MG63 (cell line): ENCODE measurements around the gene TTC39C. TPM values are rescaled to one million over a fixed set of nuclear protein-coding genes. Genes with fewer than 3 reads are reported as not detected.
A peak's percentile ranks its signal among the peaks of the same experiment; 100 is the strongest.
"Not testable (repeated sequence)": the region's sequence is repeated elsewhere in the genome, so short reads cannot be mapped to it uniquely, and the experiment has no call there.

Experiments
- DNase-seq: peaks from one replicate; pipeline ENCODE4 v3.0.0-alpha.2; 2020
- H3K27me3 ChIP-seq: fragments of 250-450 bp; sonication (Bioruptor Pico); 2 replicates; pipeline ENCODE4 v1.5.1; 2020; ENCODE audit warnings: mild to moderate bottlenecking, moderate library complexity
- H3K36me3 ChIP-seq: fragments of 250-450 bp; sonication (Bioruptor Pico); 2 replicates; pipeline ENCODE4 v1.5.1; 2020; ENCODE audit warnings: mild to moderate bottlenecking, moderate library complexity
- H3K4me3 ChIP-seq: fragments of 250-450 bp; sonication (Bioruptor Pico); 2 replicates; pipeline ENCODE4 v1.5.1; 2020; ENCODE audit warnings: mild to moderate bottlenecking, moderate library complexity
- H3K9me3 ChIP-seq: fragments of 250-450 bp; sonication (Bioruptor Pico); 2 replicates; pipeline ENCODE4 v1.5.1; 2020; ENCODE audit warnings: mild to moderate bottlenecking, moderate library complexity
- total RNA-seq: library from RNA; depleted of rRNA; stranded (reverse); fragments of >200 nt; shearing (Covaris generic); gene quantifications from 2 replicates; pipeline ENCODE4 v1.2.3, GENCODE V29; 2014; ENCODE audit warnings: low replicate concordance

Gene TTC39C
- total RNA-seq, 1 experiment from 2014 or later = 4.3 TPM

DNA sequence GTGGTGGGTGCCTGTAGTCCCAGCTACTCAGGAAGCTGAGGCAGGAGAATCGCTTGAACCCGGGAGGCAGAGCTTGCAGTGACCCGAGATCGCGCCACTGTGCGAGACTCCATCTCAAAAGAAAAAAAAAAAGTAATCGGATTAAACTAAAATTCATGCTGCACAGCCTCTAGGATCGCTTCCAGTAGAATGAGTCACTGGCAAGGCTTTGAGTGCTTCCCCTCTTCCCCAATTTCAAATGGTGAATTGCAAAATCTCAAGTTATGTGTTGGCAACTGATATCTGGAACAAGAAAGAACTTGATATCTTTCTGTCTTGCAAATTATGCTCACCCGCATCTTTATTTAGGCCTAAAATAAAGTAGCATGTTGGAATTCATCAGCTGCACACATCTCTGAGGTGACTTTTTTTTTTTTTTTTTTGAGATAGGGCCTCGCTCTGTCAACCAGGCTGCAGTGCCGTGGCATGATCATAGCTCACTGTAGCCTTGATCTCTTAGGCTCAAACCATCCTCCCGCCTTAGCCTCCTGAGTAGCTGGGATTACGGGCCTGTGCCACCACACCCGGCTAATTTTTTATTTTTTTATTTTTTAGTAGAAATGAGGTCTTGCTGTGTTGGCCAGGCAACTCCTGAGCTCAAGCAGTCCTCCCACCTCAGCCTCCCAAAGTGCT, 12.7 kb downstream of the TTC39C start:
- H3K27me3 ChIP-seq = no peaks in the 10 kb centered on the region
- H3K9me3 ChIP-seq = no peaks in the 10 kb centered on the region
- DNase-seq = peak; percentile 81
- H3K36me3 ChIP-seq = no peaks in the 10 kb centered on the region; the same call in 1 of the 2 replicates
- H3K4me3 ChIP-seq = no peak overlapping the region

DNA sequence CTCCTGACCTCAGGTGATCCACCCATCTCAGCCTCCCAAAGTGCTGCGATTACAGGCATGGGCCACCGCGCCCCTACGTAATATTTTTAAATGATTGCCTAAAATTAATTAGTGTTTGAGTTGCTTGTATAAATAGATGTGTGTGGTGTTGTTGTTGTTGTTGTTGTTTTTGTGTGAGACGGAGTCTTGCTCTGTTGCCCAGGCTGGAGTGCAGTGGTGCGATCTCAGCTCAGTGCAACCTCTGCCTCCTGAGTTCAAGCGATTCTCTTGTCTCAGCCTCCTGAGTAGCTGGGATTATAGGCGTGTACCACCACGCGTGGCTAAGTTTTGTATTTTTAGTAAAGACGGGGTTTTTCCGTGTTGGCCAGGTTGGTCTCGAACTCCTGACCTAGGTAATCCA, 14.4 kb downstream of the TTC39C start:
- H3K9me3 ChIP-seq, H3K4me3 ChIP-seq, H3K27me3 ChIP-seq, DNase-seq, H3K36me3 ChIP-seq: not testable (repeated sequence)

DNA sequence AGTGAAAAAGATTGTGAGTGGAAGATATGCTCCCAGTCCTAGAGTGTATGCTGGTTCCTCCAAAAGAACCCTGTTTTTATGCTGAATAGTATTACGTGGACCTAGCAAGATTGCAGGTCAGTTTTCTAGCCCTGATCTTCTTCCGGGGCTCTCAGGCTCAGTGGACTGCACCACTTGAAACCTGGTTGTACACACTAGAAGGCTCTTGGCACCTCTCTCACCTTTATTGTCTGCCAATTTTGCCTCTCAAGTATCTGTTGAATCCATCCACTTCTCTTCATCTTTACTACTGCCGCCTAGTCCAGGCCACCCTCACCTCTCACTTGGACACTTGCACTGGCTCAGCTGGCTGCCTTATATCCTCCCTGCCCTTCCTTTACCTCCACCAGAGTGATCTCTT, 16.8 kb downstream of the TTC39C start:
- no peak overlapping the region for H3K4me3 ChIP-seq
- no peak for DNase-seq
- H3K36me3 ChIP-seq = no peaks in the 10 kb centered on the region; the same call in 1 of the 2 replicates
- no peaks in the 10 kb centered on the region for H3K27me3 ChIP-seq
- no peaks in the 10 kb centered on the region for H3K9me3 ChIP-seq

DNA sequence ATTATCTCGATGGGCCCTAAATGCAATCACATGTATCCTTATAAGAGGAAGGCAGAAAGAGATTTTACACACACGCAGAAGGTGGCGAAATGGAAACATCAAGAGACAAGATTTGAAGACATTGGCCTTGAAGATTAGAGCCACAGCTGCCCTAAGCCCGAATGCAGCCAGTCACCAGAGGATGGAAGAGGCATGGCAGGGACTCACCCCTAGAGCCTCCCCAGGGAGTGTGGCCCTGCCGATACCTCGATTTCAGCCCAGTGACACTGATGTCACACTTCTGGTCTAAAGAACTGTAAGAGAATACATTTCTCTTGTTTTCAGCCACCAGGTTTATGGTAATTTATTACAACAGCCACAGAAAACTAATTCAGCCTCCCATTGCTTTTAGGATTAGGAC, 17.4 kb downstream of the TTC39C start:
- no peak for DNase-seq
- no peaks in the 10 kb centered on the region; the same call in 1 of the 2 replicates for H3K36me3 ChIP-seq
- H3K27me3 ChIP-seq = no peaks in the 10 kb centered on the region
- H3K9me3 ChIP-seq = no peaks in the 10 kb centered on the region
- H3K4me3 ChIP-seq = no peak overlapping the region

DNA sequence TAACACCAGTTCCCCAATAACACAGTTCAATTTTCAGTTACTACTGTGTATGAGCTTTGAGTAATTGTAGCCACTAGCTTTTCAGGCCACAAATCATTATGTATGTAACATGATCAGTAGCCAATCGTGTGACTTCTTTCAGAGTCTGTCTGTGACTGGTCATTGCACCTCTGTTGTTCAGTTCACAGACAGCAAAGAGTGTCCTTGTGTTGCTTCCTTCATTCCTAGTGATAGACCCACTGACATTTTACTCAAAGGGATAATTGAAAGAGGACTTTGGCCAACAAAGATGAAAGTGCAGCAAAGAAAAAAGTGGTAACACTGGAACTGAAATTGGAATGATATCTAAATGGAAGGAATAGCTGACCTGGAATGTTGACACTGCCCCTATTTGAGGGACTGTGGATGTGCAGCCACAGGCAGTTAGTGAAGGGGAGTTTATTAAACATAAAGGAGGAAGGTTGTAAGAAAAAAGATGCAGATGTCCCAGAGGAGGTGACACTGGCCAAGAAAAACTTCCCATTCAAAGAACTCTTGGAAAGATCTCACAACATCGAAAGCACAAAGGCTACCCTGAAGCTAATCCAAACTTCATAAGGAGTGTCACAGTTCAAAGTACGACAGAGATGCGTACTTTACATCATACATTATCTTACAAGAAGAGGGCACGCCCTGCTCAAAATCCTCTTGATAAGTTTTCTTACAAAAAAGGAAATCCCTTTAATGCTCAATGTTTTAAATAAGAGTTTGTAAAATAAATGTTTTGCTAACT, 19.3 kb downstream of the TTC39C start:
- H3K27me3 ChIP-seq = no peaks in the 10 kb centered on the region
- no peak overlapping the region for H3K4me3 ChIP-seq
- no peaks in the 10 kb centered on the region for H3K9me3 ChIP-seq
- DNase-seq = no peak
- H3K36me3 ChIP-seq = no peaks in the 10 kb centered on the region; the same call in 1 of the 2 replicates

DNA sequence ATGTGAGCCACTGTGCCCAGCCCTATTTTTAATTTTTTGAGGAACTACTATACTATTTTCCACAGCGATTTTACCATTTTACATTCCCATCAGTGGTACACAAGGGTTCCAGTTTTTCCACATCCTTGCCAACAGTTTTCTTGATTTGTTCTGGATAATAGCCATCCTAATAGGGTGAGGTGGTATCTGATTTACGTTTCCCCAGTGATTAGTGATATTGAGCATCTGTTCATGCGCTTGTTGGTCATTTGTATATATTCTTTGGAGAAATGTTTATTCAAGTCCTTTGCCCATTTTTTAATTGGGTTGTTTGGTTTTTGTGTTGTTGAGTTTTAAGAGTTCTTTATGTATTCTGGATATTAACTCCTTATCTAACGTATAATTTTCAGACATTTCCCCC, 20.8 kb downstream of the TTC39C start:
- Histone ChIP-seq H3K36me3 (no peaks in the 10 kb centered on the region; the same call in 1 of the 2 replicates), H3K4me3 (no peak overlapping the region), H3K9me3 (no peaks in the 10 kb centered on the region), H3K27me3 (no peaks in the 10 kb centered on the region)
- DNase-seq = no peak

DNA sequence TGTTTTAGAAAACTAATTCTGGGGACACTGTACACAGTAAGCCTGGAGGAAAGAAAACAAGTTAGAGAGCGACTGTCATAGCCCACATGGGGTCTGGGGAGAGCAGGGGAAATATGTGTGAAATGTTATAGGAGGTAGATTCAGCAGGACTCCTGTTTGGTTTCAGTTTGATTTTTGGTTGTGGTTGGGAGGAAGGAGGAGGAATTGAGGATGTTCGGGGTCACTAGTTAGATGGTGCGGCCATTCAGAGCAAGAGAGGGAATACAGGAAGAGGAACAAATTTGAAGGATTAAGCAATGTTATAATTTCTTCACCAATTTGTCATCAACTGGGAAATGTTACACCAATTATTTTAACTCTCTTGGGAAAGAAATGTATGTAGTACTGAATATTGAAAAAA, 25.1 kb downstream of the TTC39C start:
- H3K4me3 ChIP-seq = no peak overlapping the region
- H3K36me3 ChIP-seq = no peaks in the 10 kb centered on the region
- no peaks in the 10 kb centered on the region for H3K9me3 ChIP-seq
- H3K27me3 ChIP-seq = no peaks in the 10 kb centered on the region
- DNase-seq = no peak

DNA sequence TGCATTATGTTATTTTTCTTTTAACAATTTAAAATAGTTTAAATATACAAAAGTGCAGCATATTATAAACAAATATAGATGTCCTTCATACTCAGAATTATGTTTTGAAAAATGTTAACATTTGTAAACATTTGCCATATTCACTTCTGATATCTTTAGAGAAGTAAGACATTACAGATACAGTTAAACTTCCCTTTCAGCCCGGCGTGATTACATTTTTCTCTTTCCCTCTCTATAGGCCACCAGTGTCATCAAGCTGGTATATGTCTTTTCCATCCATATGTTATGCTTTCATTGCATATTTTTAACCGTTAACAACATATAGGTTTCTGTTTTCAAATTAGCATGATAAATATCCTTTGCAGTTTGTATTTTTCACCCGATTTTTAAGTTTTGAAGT, 27.1 kb downstream of the TTC39C start:
- DNase-seq = no peak
- Histone ChIP-seq H3K27me3 (no peaks in the 10 kb centered on the region), H3K9me3 (no peaks in the 10 kb centered on the region), H3K36me3 (no peaks in the 10 kb centered on the region), H3K4me3 (no peak overlapping the region)

DNA sequence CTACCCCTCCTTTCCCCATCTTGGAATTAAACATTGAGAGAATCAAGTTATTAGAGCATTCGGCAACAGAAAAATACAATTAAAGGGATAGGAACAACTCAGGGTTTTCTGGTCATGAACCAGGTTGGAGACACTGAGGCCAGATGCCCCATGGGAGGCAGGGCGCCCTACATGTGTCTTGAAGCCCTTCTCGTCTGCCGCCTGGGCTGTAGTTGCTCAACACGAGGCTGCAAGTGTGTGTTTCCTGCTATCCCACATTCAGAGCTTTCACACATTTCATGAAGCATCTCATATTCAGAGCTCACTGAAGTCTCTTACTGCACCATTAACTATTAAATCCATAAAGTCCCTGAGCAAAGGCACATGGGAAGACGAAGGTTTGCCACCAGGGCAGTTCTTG, 28.8 kb downstream of the TTC39C start:
- DNase-seq = no peak
- no peak overlapping the region for H3K4me3 ChIP-seq

DNA sequence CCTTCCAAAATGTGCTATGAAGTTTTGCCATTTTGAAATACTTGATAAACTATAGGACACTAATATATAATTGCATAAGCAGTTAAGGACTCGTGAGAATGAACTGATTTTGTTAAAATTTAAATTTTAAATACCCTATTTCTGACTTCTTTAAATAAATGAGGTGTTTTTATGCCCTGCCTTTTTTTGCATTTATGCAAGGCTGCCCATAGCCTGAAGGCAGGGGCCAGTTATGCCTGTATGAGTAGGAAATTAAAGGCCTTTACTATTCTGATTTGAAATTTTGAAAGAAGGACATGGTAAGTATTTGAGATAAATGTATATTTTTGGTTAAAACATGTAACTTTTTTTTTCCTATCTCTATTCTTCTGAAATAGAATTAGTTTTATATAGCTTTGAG, 33.7 kb downstream of the TTC39C start:
- H3K36me3 ChIP-seq = no peaks in the 10 kb centered on the region
- H3K9me3 ChIP-seq = no peaks in the 10 kb centered on the region
- DNase-seq = no peak
- no peak overlapping the region for H3K4me3 ChIP-seq
- H3K27me3 ChIP-seq = no peaks in the 10 kb centered on the region

More for the DNA sequence above, 28.8 kb downstream of the TTC39C start:
- Histone ChIP-seq H3K27me3 (no peaks in the 10 kb centered on the region), H3K9me3 (no peaks in the 10 kb centered on the region), H3K36me3 (no peaks in the 10 kb centered on the region)

DNA sequence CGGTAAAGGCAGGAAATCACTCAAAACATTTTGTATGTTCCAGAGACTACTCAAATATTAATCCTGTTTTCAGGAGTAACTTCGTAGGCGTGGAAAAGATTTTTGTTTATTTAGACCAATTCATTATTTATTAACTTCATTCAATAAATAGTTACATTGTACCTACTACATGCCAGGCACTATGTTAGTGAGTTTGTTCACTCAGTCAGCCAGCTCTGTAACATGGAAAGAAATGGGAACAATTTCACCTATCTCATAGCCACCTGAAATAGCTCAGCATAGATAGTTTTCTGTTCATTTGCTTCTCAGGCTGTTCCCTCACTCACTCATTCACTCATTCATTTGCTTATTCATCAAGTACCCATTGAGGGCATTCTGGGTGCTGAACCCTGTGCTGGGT, 34.6 kb downstream of the TTC39C start:
- Histone ChIP-seq H3K27me3 (no peaks in the 10 kb centered on the region), H3K36me3 (no peaks in the 10 kb centered on the region), H3K9me3 (no peaks in the 10 kb centered on the region), H3K4me3 (no peak overlapping the region)
- DNase-seq = no peak

DNA sequence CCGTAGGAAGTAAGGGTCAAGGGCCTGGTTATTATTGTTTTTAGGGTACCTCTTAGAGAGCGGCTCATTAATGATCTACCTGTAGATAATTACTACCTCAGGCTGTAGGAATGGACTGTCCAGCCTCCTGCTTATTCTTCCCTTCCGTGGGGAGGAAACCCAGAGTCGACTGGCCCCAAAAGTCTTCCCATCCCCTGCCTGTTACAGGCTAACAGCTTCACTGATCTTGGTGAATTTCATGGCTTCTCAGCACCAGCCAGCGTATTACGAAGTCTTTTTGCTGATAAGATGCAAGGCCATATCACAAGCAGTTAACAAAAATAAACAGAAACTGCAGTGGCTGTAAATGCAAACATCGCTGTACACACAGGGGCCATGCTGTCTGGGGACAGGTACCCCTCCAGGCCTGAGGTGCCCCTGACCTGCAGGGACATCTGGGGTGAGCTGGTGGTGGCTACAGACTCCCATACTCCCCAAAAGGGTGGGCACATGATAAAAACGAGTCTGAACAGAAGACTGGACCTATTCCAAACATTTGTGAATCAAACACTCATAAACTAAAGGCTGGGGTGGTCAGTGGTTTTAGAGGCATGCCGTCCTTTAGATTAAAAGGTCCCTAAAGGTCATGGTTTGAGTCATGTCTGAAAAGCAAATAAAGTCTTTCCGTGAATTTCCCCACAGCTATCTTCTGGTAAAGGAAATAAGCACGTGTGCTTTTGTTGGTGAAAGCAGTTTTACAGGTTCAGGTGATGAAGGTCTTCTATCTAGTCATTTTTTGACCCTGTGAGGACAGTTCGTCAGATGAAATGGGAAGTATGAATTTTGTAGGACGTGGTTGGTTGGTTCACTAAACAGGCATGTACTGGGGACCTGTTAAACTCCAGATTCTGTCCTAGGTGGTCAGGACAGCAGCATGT, 36.7 kb downstream of the TTC39C start:
- no peaks in the 10 kb centered on the region for H3K9me3 ChIP-seq
- H3K36me3 ChIP-seq = no peaks in the 10 kb centered on the region
- H3K27me3 ChIP-seq = no peaks in the 10 kb centered on the region
- no peak for DNase-seq
- no peak overlapping the region for H3K4me3 ChIP-seq

DNA sequence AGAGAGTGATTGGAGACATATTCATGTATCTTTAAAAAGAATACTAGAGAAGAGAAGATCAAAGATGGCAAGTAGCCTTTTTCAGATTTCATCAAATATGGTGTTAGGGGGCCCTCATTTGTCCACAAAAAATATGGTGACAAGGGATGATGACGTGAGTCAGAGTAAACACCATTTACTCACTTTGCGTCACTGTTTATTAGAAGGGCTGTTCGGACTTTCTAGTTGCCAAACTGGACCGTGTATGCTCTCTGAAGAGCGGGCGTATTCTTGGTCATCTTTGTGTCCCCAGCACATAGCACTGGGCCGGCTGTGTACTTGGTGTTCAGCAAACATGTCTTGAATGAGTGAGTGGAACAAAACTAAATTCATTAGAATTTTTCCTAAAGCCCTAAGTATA, 37.5 kb downstream of the TTC39C start:
- DNase-seq = no peak
- Histone ChIP-seq H3K9me3 (no peaks in the 10 kb centered on the region), H3K36me3 (no peaks in the 10 kb centered on the region), H3K4me3 (no peak overlapping the region), H3K27me3 (no peaks in the 10 kb centered on the region)

DNA sequence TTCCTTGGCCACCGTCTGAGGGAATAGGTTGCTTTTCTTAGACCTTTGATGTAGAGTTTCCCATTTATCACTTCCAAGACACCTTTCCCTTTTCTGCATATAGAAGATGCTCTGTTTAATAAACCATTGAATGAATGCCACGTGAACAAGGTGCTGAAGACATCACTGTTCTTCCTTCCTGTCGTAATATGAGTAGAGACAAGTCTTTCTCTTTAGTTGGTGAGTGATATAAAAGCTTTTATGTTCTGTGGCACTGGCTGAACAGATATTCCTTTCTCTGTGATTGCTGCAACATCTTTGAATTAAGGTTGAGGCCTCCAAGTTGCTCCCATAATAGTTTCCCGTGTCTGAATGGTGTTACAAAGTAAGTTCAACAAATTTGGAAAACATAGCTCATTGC, 38.7 kb downstream of the TTC39C start:
- H3K4me3 ChIP-seq = no peak overlapping the region
- H3K36me3 ChIP-seq = no peaks in the 10 kb centered on the region
- no peaks in the 10 kb centered on the region for H3K27me3 ChIP-seq
- peaks cover 3% of the 10 kb centered on the region; the same call in 1 of the 2 replicates for H3K9me3 ChIP-seq
- DNase-seq = no peak

DNA sequence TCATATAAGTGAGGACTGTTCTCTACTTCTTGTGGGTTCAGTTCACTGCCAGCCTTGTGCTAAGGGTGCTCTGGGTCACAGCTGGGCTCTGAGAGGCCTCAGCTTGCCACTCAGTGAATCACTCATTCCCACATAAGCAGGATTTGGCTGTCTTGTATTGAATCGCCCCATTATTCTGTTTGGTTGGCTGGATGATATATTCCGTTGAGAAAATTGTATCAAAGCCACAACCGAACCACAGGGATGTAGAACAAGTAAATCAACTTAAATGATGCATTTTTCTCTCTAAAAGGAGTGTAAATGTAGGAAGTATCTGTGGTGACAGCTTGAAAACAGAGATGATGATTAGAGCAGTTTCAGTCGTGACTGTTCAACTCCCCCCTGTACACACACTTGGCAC, 39.6 kb downstream of the TTC39C start:
- H3K9me3 ChIP-seq = peaks cover 3% of the 10 kb centered on the region; the same call in 1 of the 2 replicates
- H3K27me3 ChIP-seq = no peaks in the 10 kb centered on the region
- no peaks in the 10 kb centered on the region for H3K36me3 ChIP-seq
- H3K4me3 ChIP-seq = no peak overlapping the region
- DNase-seq = peak; percentile 19

DNA sequence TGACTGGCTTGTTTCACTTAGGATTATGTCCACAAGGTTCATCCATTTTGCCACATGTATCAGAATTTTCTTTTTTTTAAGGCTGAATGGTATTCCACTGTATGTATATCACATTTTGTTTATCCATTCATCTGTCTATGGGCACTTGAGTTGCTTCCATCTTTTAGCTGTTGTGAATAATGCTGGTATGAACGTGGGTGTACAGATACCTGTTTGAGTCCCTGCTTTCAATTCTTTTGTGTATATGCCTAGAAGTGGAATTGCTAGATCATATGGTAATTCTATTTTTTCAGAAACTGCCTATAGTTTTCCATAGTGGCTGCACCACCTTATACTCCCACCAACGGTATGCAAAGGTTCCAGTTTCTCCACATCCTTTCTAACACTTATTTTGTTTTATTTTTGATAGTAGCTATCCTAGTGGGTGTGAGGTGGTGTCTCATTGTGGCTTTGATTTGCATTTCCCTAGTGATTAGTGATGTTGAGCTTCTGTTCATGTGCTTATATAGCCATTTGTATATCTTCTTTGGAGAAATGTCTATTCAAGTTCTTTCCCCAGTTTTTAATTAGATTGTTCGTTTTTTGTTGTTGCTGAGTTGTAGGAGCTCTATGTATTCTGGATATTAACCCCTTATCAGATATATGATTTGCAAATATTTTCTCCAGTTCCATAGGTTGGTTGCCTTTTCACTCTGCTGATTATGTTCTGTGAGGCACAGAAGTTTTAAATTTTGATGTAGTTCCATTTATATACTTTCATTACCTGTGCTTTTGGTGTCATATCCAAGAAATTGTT, 40.7 kb downstream of the TTC39C start:
- H3K36me3 ChIP-seq = no peaks in the 10 kb centered on the region
- H3K4me3 ChIP-seq = no peak overlapping the region
- DNase-seq = no peak
- peaks cover 3% of the 10 kb centered on the region; the same call in 1 of the 2 replicates for H3K9me3 ChIP-seq
- H3K27me3 ChIP-seq = no peaks in the 10 kb centered on the region
